Renal pelvis (tissue), 4 donors: Measurements from ENCODE around the gene REEP3. TPM values are rescaled to one million over a fixed set of nuclear protein-coding genes. Genes with fewer than 3 reads are reported as not detected.

Source experiments
- DNase-seq: peaks from one replicate; pipeline ENCODE4 v3.0.0-alpha.2; 2013
- polyA plus RNA-seq, 3 donors: library from polyadenylated mRNA; unstranded; fragments of 120-200 nt; gene quantifications; one replicate each; pipeline ENCODE4 v1.2.1, GENCODE V29; 2013; ENCODE audit not compliant: insufficient read length in 3 of 3

The REEP3 gene
- polyA plus RNA-seq, 3 donors: 26.3 to 30.6 (median 26.5) TPM

GRCh38 chr10:63583397-63583796 is 62.2 kb downstream of the REEP3 start:
- DNase-seq: no peak

GRCh38 chr10:63583909-63584724 is 62.9 kb downstream of the REEP3 start:
- no peak for DNase-seq

GRCh38 chr10:63584725-63585035 is 63.5 kb downstream of the REEP3 start:
- DNase-seq: no peak

GRCh38 chr10:63585041-63585440 is 63.8 kb downstream of the REEP3 start:
- DNase-seq: no peak

GRCh38 chr10:63586043-63586442 is 64.8 kb downstream of the REEP3 start:
- DNase-seq: no peak

- no peak for DNase-seq
Measured at GRCh38 chr10:63587191-63587590, 66.0 kb downstream of the REEP3 start.

GRCh38 chr10:63588436-63589167 is 67.4 kb downstream of the REEP3 start:
- DNase-seq: no peak

- no peak for DNase-seq
Measured at GRCh38 chr10:63591600-63592379, 70.6 kb downstream of the REEP3 start.

GRCh38 chr10:63593576-63593975 is 72.4 kb downstream of the REEP3 start:
- no peak for DNase-seq

- DNase-seq: no peak
Measured at GRCh38 chr10:63595072-63595471, 73.9 kb downstream of the REEP3 start.

GRCh38 chr10:63596924-63597323 is 75.7 kb downstream of the REEP3 start:
- no peak for DNase-seq

- no peak for DNase-seq
Measured at GRCh38 chr10:63600540-63600939, 79.3 kb downstream of the REEP3 start.

- DNase-seq: no peak
Measured at GRCh38 chr10:63603709-63604445, 82.7 kb downstream of the REEP3 start.

GRCh38 chr10:63605197-63605967 is 84.2 kb downstream of the REEP3 start:
- DNase-seq: no peak

- no peak for DNase-seq
Measured at GRCh38 chr10:63608511-63608910, 87.3 kb downstream of the REEP3 start.

GRCh38 chr10:63611078-63611477 is 89.9 kb downstream of the REEP3 start:
- DNase-seq: no peak

GRCh38 chr10:63614371-63614891 is 93.2 kb downstream of the REEP3 start:
- DNase-seq: no peak

GRCh38 chr10:63618552-63618951 is 97.4 kb downstream of the REEP3 start:
- no peak for DNase-seq

- DNase-seq: no peak
Measured at GRCh38 chr10:63619426-63619825, 98.2 kb downstream of the REEP3 start.

- no peak for DNase-seq
Measured at GRCh38 chr10:63622097-63622496, 100.9 kb downstream of the REEP3 start.

- DNase-seq: no peak
Measured at GRCh38 chr10:63624701-63625100, 103.5 kb downstream of the REEP3 start.
